PC-3 (cell line): ENCODE results near the gene ADCY9.
"Not testable (repeated sequence)": the region's sequence is repeated elsewhere in the genome, so short reads cannot be mapped to it uniquely, and the experiment has no call there.

ENCODE experiments used
- CTCF ChIP-seq: fragments of 300-600 bp; sonication (generic); conservative IDR thresholded peaks from 2 replicates; pipeline ENCODE4 v1.5.1; 2017; ENCODE audit warnings: antibody characterized with exemption, low read depth, mild to moderate bottlenecking, low read length
- EZH2phosphoT487 ChIP-seq: fragments of 300-600 bp; sonication (generic); IDR thresholded peaks from 2 replicates; pipeline ENCODE4 v1.6.1; 2018; ENCODE audit warnings: mild to moderate bottlenecking, antibody characterized with exemption, low read length, borderline replicate concordance

GRCh38 chr16:3959926-3960590 lies 156.2 kb downstream of the ADCY9 start:
- not testable (repeated sequence) for TF ChIP-seq EZH2phosphoT487, CTCF
